ENCODE measurements around the gene POLR3GL.

DNA sequence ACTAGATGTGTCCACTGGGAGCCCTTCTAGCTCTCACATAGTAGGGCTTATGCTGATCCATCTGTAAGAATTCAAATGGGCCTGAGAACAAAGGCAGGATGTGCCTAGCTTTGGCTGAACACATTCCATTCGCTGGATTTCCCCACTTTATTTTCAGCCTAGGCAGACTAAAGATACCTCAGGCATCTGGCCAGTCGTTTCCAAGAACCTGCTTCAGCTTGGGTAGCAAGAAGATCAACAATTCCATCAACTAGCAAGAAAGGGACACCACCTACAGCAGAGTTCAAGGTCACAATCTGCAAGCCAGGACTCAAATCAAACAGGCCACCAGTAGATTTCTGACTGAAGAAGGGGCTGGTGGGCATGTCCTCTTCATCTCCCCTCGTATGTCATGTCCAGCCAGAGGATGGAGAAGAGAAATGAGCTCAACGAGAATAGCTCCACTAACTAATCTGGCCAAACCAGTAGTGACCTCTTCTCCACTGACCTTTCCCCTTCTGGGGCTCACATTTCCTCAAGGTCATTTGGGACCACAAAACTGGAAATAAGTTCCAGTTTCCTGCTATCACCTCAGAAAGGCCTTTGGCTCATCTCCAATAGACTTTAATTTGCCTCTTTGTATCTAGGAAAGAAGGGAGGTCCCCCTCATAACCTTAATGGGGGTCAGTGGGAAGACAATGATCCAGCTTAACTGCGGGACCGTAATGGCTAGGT lies 17.7 kb downstream of the POLR3GL start:
- TF ChIP-seq POLR2A (IDR thresholded peaks at IDR 0.05) (no peak), POLR2AphosphoS5 (IDR thresholded peaks at IDR 0.05) (peak in 1 of 3 donors; percentile 60)
- TF ChIP-seq, protein P1, sequence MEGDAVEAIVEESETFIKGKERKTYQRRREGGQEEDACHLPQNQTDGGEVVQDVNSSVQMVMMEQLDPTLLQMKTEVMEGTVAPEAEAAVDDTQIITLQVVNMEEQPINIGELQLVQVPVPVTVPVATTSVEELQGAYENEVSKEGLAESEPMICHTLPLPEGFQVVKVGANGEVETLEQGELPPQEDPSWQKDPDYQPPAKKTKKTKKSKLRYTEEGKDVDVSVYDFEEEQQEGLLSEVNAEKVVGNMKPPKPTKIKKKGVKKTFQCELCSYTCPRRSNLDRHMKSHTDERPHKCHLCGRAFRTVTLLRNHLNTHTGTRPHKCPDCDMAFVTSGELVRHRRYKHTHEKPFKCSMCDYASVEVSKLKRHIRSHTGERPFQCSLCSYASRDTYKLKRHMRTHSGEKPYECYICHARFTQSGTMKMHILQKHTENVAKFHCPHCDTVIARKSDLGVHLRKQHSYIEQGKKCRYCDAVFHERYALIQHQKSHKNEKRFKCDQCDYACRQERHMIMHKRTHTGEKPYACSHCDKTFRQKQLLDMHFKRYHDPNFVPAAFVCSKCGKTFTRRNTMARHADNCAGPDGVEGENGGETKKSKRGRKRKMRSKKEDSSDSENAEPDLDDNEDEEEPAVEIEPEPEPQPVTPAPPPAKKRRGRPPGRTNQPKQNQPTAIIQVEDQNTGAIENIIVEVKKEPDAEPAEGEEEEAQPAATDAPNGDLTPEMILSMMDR (IDR thresholded peaks at IDR 0.05): no peak

Data from breast epithelium (tissue), 3 donors.